T-helper 2 cell (primary cell): ENCODE data around the gene RNF14.

Experiments
- DNase-seq, 5 experiments: peaks; one replicate each; pipeline versions ENCODE4 v3.0.0 to v3.0.0-alpha.2; 2012 to 2022

Gene RNF14

DNA sequence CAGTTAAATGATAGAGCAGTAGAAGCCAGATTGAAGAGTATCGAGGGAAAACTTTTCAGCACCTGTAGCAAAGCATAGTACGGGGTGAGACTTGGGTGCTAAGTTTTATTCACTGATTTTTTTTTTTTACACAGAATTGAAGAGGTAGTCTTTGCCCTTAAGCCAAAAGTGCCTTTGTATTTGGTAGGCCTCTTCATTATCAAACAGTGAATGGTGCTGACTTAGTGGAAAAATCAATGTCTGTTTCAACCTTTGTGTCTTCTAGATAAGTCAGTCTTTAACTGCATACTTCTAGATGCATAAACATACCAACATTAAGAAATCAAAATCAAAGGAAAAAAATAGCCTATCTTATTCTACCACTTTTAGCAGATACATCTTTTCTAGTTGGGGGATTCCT lies 13.7 kb downstream of the RNF14 start:
- no peak for DNase-seq

DNA sequence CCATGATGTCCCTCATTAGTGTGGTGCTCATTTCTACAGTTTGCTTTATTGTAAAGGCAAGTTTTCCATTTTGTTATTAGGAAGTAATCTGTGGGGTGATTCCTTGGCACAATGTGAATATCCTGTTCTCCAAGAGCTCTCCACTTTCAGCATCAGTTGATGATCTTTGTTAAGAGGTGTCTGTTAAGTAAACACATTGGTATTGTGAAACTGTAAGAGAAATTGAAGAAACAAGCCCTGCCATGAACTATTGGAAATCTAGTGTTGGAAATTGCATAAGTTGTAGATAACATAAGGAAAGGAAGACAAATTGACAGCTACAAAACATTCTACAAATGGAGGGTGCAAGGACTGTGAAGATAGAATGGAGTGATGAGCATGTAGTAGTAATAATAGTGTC lies 17.2 kb downstream of the RNF14 start:
- no peak for DNase-seq

DNA sequence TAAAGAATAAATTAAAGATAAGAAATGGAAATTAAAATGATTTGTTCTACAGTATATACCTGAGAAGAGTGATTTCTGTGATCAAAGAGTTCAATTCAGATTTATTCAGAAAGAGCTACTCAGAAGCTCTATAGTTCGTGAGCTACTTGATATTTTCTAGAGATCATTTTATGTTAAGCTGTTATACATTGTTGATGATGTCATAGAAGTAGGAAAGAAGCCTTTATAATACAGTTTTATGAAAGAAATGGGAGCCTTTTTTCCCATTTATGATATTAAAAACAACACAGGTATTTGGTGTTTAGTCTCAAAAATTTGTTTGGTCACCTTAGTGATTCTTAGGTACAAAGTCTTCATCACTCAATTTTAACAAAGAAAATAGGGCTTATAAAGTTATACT lies 20.8 kb downstream of the RNF14 start:
- DNase-seq, result no peak

DNA sequence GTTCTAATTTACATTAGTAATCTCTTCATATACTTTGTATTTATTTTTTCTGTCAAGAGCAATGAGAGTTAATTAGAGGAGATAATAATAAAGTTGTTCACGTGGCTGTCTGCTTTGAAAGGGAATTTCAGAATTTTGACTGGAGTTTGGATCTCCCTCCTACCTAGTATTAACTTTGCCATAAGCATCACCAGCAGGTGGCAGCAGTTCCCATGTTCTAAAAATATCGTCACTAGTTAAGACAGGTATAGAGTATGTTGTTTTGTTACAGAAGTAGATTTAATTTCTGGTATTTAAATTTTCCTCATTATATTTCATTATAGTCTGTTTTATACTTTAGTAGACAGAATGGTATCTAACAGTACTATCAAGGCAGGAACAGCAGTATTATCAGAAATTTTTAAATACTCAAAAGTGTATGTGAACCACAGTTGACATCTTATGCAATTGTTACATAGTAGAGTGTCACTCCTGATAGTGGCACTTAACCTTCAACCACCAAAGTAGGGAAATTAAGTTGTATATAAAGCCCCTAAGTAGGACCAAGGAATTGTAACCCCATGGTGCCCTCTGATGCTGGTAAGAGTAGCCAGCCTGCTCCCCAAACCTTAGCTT lies 23.6 kb downstream of the RNF14 start:
- DNase-seq, result peak; percentile 40 to 70 (median 64)

DNA sequence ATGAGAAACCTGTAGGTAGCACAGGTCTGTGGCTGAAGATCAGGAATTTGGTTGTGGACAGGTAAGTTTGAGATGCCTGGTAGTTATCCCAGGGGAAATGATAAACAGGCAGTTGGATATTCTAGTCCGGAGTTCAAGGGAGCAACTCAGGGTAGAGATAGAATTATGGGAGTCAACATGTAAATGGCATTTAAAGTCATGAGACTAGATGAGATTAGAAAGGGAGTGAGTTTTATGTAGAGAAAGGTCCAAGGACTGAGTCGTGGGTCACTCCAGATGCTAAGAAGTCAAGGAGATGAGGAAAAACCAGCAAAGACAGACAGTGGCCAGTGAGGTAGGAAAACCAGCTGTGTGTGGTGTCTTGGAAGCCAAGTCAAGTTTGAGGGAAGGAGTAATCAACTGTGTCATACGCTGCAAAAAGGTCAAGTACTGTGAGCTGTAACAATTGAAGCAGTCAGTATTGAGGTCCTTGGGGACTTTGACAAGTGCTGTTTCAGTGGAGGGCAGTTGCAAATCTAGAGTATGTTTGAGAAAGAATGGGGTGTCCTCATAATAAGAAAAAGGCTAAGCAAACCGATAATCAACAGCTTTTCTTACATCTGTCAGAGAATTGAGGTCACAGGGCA lies 25.7 kb downstream of the RNF14 start:
- DNase-seq, result no peak

DNA sequence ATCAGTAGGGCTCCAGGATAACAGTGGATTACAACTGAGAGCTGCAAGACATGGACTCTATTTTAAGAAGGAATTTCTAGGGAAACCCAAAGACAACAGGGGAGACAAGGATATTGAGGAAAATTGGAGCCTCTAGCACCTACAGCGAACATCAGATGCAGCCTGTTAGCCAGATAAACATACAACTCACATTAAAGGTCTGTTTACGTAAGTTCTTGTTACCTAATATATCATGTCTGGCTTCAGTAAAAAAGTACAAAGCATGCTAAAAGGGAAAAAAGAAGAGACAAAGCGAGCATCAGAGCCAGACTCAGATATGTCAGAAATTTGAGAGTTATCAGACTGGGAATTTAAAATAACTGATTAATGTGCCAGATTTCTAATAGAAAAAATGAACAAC lies 26.8 kb downstream of the RNF14 start:
- no peak for DNase-seq

DNA sequence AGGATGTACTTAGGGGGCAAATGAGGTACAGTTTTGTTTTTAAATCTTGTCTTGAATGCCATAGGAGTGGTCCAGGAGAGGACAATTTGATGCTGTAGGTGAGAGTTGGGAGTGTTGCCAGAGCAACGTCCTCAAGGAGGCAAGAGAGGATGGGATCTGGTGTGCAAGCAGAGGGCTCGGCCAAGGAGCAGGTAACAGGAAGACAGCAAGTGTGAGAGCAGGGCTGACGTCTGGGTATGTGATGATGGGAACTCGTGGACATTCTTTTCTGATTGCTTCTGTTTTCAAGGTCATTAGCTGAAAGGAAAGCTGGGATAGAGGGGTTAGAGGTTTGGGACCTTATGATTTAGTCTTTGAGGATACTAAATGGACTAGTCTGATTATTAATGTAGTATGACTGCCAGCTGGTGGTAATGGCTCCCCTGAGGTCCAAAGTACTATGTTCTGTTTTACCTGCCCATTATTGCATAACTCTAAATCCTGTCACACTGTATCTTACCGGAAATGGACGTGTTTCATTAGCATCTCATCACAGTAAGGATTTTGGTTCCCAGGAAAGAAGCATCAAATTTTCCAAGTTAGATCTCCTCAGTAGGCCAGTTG lies 28.6 kb downstream of the RNF14 start:
- DNase-seq, result no peak

DNA sequence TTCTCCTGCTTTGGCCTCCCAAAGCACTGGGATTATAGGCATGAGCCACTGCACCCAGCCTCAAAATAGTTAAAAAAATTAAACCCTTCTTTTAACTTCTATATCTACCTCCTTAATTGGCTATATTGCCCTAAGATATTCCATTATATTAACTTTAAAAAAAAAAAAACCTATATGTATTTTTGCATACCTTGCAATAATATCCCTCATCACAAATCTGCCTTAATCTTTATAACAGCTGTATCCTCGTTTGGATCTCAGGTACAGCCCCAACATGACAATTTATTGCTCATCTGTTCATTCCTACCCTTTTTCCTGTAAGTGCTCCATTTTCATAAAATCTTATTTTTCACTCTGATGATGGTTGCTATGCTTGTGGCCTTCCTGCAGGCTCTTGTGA lies 31.3 kb downstream of the RNF14 start:
- DNase-seq, result no peak

DNA sequence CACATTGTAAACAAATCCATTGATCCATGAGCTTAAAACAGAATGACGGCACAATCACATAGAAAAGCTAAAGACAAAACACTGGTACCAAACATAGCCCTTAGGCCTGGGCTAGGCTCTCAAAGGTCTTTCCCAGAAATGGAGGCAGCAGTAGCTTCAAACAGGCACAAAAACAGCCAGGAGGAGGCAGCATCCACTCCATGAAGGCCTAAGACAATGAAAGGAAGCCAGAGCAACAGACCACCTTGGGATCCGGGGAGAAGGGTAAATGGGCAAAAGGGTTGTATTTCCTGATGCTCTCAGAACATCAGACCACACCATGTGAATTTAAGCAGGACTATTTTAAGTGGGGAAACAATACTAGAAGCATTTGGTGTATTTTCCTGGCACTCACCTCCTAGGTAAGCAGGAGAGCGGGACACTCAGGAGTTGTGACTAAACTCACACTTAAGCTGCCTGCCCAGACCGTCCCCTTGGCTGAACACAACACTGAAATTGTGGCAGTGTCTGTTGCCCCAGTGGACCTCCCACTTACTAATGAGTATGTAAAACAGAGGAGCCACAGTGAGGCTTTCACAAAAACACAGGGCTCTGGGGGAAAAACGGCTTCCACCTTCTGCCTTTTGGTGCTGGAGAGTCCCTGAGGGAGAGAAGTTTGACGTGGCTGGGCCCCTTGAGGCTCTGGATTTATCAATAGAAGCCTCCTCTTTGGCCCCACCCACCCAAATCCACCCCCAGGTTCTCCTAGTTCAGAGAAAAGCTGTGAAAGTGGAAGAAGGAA lies 32.0 kb downstream of the RNF14 start:
- no peak for DNase-seq

DNA sequence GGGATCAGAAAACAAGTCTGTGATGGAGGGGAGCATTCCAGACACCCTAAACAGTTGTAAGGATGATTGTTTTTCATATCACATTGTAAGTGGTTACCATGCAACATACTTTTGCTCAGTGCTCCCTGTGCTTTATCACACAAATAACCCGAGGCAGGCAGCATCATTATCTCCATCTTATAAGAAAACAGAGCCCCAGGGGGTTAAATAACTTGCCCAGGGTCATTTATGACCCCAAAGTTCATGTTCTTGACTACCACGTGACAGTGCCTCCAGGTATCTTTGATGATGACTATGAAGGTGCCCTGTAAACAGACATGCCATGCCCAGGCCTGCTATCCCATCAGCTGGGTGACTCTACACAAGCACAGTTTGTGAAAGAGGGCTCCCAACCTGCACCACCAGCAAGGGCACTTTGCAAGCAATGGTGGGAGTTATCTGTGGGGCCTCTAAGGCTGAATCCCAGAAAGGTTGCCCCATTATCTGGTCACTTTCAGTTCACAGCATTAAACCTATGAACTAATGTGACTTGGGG lies 34.4 kb downstream of the RNF14 start:
- DNase-seq, result no peak

DNA sequence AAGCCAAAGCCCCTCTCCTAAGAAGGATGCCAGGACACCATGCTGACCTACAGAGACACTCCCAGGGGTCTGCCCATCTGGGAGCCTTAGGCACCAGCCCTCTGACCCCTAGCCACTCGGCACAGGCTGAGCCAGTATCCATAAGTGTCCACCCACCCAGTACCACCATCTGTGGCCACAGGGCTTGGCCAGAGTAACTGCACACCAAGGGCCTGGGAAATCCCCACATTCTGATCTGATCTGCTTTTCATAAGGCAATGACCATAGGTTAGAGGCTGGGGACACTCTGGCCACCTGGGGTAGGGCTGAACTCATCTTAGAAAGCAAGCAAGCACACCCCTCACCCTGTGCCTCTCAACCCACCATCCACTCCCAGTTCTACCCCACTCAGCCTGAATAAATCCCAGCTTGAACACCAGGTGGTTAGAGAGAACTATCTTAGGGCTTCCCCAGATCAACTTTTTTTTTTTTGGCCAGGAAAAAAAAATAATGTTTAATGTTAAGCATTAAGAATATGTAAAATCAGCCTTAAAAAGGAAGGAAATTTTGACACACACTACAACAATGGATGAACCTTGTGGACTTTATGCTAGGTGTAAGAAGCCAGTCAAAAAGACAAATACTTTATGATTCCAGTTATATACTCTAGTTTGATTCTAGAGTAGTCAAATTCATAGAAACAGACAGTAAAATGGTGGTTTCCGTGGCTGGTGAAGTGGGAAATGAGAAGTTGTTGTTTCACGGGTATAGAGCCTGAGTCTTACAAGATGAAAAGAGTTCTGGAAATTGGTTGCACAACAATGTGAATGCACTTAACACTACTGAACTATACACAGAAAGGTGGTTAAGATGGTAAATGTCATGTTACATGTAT lies 37.7 kb downstream of the RNF14 start:
- DNase-seq, result peak in 2 of 5 experiments; percentile 50 to 87

DNA sequence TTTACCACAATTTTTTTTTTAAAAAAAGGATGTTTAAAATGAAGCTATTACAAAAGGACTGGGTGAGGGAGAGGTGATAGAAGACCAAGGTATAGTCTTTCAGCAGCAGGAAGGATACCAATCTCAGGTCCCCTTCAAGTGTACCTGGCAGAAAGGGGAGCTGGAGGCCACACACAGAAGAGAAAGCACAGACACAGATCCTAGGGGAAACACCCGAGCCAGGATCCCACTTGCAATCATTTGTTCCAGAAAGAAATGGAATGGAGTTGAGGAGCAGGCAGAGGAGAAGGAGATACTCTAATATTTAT lies 38.3 kb downstream of the RNF14 start:
- DNase-seq, result no peak

DNA sequence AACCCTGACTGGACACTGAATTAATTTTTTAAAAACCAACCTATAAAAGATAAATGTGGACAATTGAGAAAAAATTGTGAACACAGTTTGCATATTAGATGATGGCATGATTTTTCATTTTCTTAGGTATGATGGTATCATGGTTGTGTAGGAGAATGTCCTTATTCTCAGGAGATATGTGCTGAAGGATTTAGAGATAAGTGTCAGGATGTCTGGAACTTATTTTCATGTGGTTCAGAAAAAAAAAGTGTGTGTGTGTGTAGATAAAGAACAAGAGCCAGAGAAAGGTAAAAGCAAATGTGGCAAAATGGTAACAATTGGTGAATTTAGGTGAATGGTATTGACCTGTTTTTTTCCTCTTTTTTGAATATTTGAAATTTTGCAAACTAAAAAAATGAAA lies 39.9 kb downstream of the RNF14 start:
- DNase-seq, result no peak

DNA sequence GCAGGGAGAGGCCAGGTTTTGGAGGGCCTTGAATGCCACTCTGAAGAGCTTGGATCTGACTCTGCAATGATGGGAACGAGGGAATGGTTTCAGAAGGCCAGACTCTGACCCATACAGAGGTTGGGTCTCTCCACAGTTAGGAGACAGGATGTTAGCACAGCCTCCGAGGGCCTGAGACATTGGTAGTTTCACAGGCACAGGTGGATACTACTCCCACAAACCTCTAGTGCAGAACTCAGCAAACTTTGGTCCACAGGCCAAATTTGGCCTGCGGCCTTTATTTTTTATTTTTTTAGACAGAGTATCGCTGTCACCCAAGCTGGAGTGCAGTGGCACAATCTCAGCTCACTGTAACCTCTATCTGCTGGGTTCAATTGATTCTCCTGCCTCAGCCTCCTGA lies 41.0 kb downstream of the RNF14 start:
- DNase-seq, result no peak

DNA sequence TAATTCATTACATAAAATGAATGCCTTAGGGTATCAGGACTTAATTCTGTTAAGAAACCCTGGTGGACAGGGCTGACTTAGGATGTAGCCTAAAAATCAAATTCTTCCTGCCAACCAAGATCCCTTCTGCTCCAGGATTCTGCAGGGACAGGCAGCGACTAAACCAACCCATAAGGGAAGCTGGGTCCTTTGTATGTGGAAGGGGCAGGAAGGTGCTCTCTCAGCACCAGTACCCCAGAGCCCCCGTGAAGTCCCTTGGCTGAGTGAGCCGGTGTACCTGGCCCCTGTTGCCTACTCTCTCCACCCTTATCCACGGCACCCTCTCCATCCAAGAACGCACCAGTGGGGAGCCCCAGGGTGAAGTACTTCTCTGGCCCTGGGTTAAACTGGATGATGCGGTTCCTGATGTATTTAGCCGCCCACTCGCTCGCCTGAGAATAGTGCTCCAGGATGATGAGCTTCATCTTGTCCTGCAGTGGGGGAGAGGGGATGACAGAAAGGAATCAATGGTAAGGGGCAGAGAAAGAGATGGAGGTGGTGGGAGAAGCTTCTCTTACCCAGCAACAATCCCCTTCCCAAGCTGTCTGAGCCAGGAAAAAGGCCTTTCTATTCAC lies 42.8 kb downstream of the RNF14 start:
- DNase-seq, result no peak

DNA sequence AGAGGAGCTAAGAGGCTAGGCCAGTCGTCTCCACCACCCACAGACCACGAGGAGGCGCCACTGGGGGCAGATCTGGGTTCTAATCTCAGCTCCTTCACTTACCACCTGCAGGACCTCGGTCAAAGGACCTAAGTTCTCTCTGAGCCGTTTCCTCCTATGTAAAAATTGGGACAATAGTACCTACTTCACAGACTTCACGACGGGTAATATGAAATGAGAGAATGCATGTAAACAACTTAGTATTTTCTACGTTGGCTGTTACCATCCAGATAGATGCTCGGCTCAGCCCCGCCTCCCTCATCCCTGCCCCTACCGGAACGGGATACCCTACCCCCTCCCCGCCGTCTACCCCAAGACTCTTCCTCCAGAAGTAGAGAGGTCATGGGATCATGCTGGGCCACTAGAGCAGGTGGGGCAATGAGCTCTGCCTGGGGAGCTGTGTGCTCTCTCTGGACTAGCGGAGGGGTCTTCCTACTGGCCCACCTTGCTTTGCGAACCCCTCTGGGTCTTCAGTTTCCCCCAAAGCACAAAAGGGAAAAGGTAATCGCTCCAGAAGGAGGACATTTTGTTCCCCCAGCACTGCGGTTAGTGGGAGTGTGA lies 43.4 kb downstream of the RNF14 start:
- DNase-seq, result peak in 3 of 5 experiments; percentile 33 to 71 (median 41)

DNA sequence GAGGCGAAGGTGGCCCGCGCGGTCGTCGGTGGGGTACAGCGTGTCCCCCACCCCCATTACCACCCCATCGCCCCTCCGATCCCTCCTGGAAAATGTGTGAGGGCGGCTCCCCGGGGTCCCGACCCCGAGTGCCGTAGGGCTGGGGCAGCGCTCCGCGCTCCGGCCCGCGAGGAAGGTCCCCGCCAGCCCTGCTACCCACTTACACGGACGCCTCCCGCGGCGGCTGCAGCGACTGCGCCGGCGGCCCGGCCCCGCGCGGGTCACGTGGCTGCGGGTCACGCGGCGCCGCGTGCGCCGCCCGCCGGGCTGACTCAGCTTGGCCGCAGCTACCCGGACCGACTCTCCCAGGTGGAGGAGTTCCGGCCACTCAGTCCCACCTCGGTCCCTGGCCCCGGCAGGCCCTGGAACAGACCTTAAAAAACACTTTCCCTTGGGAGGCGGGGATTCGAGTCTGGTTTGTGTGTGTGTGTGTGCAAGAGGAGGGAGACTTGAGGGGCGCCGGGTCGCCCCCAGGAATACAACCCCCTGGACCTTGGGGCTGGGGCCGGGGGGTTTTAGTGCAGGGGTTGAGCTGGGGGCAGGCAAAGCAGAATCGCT lies 44.0 kb downstream of the RNF14 start, which contains the start of gene GNPDA1:
TSS of gene GNPDA1 (minus strand) at position 236 of the 597 bp plus-strand sequence. CDS start 992 bp downstream, outside the sequence.
- DNase-seq, result peak; percentile 48 to 75 (median 57)

DNA sequence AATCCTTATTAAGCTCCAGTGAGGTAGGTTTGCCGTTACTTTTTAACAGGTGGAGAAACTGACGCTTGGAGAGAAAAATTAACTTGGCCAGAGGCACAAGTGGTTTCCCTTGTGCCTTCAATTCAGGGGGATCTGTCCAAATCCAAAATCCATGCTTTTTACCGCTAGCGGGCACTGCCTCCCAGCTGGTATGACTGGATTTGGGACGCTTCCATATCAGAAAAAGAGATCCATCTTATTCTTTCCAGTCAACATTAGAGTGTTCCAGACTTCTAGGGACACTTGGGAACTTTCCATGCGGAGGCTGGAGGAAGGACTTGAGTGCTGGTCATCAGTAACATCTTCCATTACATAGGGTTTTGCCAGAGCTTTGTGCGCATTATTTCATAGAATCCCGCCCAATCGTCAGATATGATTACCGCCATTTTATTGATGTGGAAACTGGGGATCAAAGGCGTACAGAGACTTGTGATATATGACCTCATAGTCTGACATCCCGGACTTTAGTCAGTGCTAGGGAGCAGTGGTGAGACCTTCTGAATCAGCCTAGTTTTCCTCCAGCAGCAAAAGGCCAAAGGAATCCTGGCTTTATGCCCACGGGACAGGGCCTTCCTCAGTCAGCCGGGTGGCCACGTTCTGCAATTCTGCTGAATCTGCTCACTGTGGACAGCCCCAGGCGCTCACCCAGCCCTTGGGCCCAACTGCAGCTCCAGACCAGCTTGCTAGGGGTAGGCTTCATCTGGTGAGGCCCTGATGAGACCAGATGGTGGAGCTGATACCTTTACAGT lies 45.0 kb downstream of the RNF14 start:
- DNase-seq, result no peak

DNA sequence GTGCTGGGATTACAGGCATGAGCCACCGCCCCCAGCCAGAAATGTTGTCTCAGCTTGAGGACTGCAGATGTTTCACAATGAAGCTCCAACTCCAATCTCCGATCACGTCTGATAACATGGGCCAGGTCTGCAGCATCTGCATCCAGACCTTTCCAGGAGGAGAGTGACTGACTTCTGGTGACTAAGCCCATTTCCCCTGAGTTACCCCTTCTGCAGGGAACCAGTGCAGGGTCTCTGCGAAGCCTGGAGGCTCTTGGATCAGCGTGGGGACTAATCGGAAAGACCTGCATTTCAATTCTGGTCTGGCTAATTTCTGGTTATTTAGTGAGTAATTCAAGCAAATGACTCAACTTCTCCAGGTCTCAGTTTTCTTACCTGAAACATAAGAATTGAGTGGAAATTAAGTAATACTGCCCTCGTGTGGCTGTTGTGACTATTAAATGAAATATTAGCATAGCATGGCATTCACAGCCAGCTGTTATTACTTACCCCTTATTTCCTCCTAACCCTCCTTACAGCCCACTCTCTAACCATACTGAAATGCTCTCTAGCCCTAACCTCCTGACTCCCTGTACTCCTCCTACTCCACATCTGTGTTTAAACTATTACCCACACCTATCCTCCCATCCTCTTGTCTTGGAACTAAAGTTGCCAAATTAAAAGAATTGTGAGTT lies 46.1 kb downstream of the RNF14 start:
- peak in 3 of 5 experiments; percentile 22 to 81 (median 46) for DNase-seq
